HL-60 (cell line): ENCODE data around the gene NTNG2.

ENCODE experiments used
- CTCF ChIP-seq: IDR thresholded peaks from one replicate; pipeline ENCODE4 v1.5.1; 2011; ENCODE audit warnings: low read length, control low read depth, inconsistent platforms; ENCODE audit not compliant: insufficient read depth
- GABPA ChIP-seq: IDR thresholded peaks from 2 replicates; pipeline ENCODE4 v1.6.1; 2012; ENCODE audit warnings: low read depth
- SPI1 ChIP-seq: IDR thresholded peaks from 2 replicates; pipeline ENCODE4 v1.6.1; 2012; ENCODE audit warnings: low read depth, mild to moderate bottlenecking, borderline replicate concordance
- TF ChIP-seq, protein P1 (sequence below): IDR thresholded peaks from 2 replicates; pipeline ENCODE4 v1.6.1; 2012; ENCODE audit warnings: low read depth; ENCODE audit not compliant: insufficient replicate concordance

GRCh38 chr9:132136151-132136780 lies 25.6 kb upstream of the NTNG2 start:
- no peak for TF ChIP-seq CTCF
- TF ChIP-seq, protein P1, sequence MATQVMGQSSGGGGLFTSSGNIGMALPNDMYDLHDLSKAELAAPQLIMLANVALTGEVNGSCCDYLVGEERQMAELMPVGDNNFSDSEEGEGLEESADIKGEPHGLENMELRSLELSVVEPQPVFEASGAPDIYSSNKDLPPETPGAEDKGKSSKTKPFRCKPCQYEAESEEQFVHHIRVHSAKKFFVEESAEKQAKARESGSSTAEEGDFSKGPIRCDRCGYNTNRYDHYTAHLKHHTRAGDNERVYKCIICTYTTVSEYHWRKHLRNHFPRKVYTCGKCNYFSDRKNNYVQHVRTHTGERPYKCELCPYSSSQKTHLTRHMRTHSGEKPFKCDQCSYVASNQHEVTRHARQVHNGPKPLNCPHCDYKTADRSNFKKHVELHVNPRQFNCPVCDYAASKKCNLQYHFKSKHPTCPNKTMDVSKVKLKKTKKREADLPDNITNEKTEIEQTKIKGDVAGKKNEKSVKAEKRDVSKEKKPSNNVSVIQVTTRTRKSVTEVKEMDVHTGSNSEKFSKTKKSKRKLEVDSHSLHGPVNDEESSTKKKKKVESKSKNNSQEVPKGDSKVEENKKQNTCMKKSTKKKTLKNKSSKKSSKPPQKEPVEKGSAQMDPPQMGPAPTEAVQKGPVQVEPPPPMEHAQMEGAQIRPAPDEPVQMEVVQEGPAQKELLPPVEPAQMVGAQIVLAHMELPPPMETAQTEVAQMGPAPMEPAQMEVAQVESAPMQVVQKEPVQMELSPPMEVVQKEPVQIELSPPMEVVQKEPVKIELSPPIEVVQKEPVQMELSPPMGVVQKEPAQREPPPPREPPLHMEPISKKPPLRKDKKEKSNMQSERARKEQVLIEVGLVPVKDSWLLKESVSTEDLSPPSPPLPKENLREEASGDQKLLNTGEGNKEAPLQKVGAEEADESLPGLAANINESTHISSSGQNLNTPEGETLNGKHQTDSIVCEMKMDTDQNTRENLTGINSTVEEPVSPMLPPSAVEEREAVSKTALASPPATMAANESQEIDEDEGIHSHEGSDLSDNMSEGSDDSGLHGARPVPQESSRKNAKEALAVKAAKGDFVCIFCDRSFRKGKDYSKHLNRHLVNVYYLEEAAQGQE: no peak
- no peak for TF ChIP-seq SPI1
- no peak for TF ChIP-seq GABPA
